H1 (cell line): ENCODE measurements around the gene RGS3.
"Not testable (repeated sequence)": the region's sequence is repeated elsewhere in the genome, so short reads cannot be mapped to it uniquely, and the experiment has no call there.

Experiments used
- ASH2L ChIP-seq: fragments of 200-600, 300-600 bp; sonication (generic); IDR thresholded peaks from one replicate; pipeline ENCODE4 v1.7.1; 2017; ENCODE audit warnings: low read length
- CEBPB ChIP-seq: IDR thresholded peaks from 2 replicates; pipeline ENCODE4 v1.6.1; 2012; ENCODE audit warnings: low read depth, low read length
- CTCF ChIP-seq, 3 experiments: IDR thresholded peaks; 1 replicate in 2 of 3; 2 replicates in 1 of 3; pipeline versions ENCODE4 v1.5.1 to v1.6.1; 2011; ENCODE audit warnings: low read length in 3 of 3, mild to moderate bottlenecking in 3 of 3, inconsistent platforms in 2 of 3, low read depth in 1 of 3, moderate library complexity in 1 of 3; ENCODE audit not compliant: insufficient read depth in 1 of 3; ENCODE audit errors: control extremely low read depth in 1 of 3
- EP300 ChIP-seq, 2 experiments: IDR thresholded peaks; 1 replicate in 1 of 2; 2 replicates in 1 of 2; pipeline ENCODE4 v1.6.1; 2011 to 2012; ENCODE audit warnings: low read depth in 2 of 2, low read length in 2 of 2, mild to moderate bottlenecking in 2 of 2, borderline replicate concordance in 1 of 2, inconsistent platforms in 1 of 2, moderate library complexity in 1 of 2
- GABPA ChIP-seq: IDR thresholded peaks from 2 replicates; pipeline ENCODE4 v1.6.1; 2011; ENCODE audit warnings: mild to moderate bottlenecking, low read length, moderate library complexity, borderline replicate concordance; ENCODE audit not compliant: insufficient read depth
- HDAC6 ChIP-seq: IDR thresholded peaks from one replicate; pipeline ENCODE4 v1.7.1; 2012; ENCODE audit warnings: low read depth, mild to moderate bottlenecking, inconsistent platforms, low read length, moderate library complexity
- RAD21 ChIP-seq, 2 experiments: IDR thresholded peaks in 1 of 2; conservative IDR thresholded peaks in 1 of 2; 2 replicates each; pipeline ENCODE4 v1.6.1; 2011; ENCODE audit warnings: low read depth in 2 of 2, low read length in 2 of 2, improper control_type of control experiment in 1 of 2, inconsistent platforms in 1 of 2, mild to moderate bottlenecking in 1 of 2, moderate library complexity in 1 of 2
- RFX5 ChIP-seq: IDR thresholded peaks from 2 replicates; pipeline ENCODE4 v1.6.1; 2011; ENCODE audit warnings: low read depth, low read length, improper control_type of control experiment, borderline replicate concordance
- TAF1 ChIP-seq: IDR thresholded peaks from 2 replicates; pipeline ENCODE4 v1.6.1; 2011; ENCODE audit warnings: mild to moderate bottlenecking, low read depth, low read length

GRCh38 chr9:113491147-113491546, 27.6 kb downstream of the RGS3 start:
- not testable (repeated sequence) for TF ChIP-seq ASH2L; RFX5; TAF1; CTCF (IDR thresholded peaks at IDR 0.05; ENCODE audit: control extremely low read depth in 1 of 3, insufficient read depth in 1 of 3, low read depth in 1 of 3, low read length in 3 of 3); GABPA; RAD21 (IDR thresholded peaks at IDR 0.05 in 1 of 2, conservative IDR thresholded peaks at IDR 0.05 in 1 of 2; ENCODE audit: low read depth in 2 of 2, low read length in 2 of 2); EP300 (IDR thresholded peaks at IDR 0.05; ENCODE audit: borderline replicate concordance in 1 of 2, low read depth in 2 of 2, low read length in 2 of 2); HDAC6; CEBPB
